HepG2 (cell line): ENCODE results near the gene JCAD. TPM values are rescaled to one million over a fixed set of nuclear protein-coding genes. Genes with fewer than 3 reads are reported as not detected.

Experiments used
- ATAC-seq: fragments of 200-7000 bp; cut with Tn5 transposase; 3 replicates; pipeline ENCODE4 v1.9.1; 2020; ENCODE audit warnings: mild to moderate bottlenecking, moderate library complexity
- BruUV-seq: library from RNA; stranded (reverse); fragments of 400-500 nt; replicated peaks from 2 replicates; lab custom pipeline; 2021; lab: Mats Ljungman, UMichigan
- CTCF ChIA-PET: fragments of 300-600 bp; formaldehyde crosslinking; extraction: SDS; loops from one replicate; lab custom pipeline; 2021; ENCODE audit warnings: low total read pairs, inconsistent platforms, low intra/inter-chr PET ratio; lab: Yijun Ruan, JAX
- POLR2A ChIA-PET: fragments of 350-600 bp; sonication (Branson Sonifier 250); formaldehyde crosslinking; loops from one replicate; lab custom pipeline; 2020; ENCODE audit warnings: antibody characterized with exemption, inconsistent platforms; lab: Yijun Ruan, JAX
- DNase-seq: peaks from one replicate; pipeline ENCODE4 v3.0.0-alpha.2; 2015; ENCODE audit warnings: low spot score
- FAIRE-seq: peaks from 3 replicates; lab custom pipeline; 2011; peaks lifted over from hg19 to GRCh38; lab: Jason Lieb, UNC
- H2AFZ ChIP-seq: one replicate; pipeline ENCODE4 v1.6.1; 2011; ENCODE audit warnings: low read length, inconsistent platforms
- H3K27ac ChIP-seq: fragments of 300-600 bp; 3 replicates; pipeline ENCODE4 v1.8.0; 2011; ENCODE audit warnings: mixed run types, mild to moderate bottlenecking, mixed read lengths, low read length, inconsistent platforms; ENCODE audit not compliant: insufficient read depth; ENCODE audit errors: extremely low read length
- H3K27me3 ChIP-seq, 2 experiments: fragments of 200-600 bp in 1 of 2; 2 replicates in 1 of 2; 3 replicates in 1 of 2; pipeline versions ENCODE4 v1.6.0 to v1.8.0; 2011; ENCODE audit warnings: low read length in 2 of 2, mild to moderate bottlenecking in 2 of 2, moderate library complexity in 2 of 2, inconsistent platforms in 1 of 2; ENCODE audit not compliant: insufficient read depth in 2 of 2, control insufficient read depth in 1 of 2
- H3K36me3 ChIP-seq, 2 experiments: fragments of 200-600 bp in 1 of 2; replicated peaks in 1 of 2; 2 replicates in 1 of 2; 3 replicates in 1 of 2; pipeline versions ENCODE4 v1.5.1 to v1.8.0; 2011; ENCODE audit warnings: low read length in 2 of 2, inconsistent platforms in 1 of 2; ENCODE audit not compliant: insufficient read depth in 2 of 2, control insufficient read depth in 1 of 2
- H3K4me1 ChIP-seq: 2 replicates; pipeline ENCODE4 v1.5.1; 2012; ENCODE audit warnings: low read length, inconsistent platforms; ENCODE audit not compliant: insufficient read depth
- H3K4me2 ChIP-seq: 2 replicates; pipeline ENCODE4 v1.6.0; 2011; ENCODE audit warnings: low read depth, low read length, inconsistent platforms
- H3K4me3 ChIP-seq, 3 experiments: fragments of 200-600 bp in 1 of 3; sonication (generic), shearing (Covaris generic) in 1 of 3; replicated peaks in 1 of 3; 2 replicates each; pipeline ENCODE4 v1.5.1; 2011 to 2016; ENCODE audit warnings: low read length in 3 of 3, inconsistent platforms in 2 of 3, low read depth in 2 of 3, mild to moderate bottlenecking in 2 of 3, control low read depth in 1 of 3, mixed read lengths in 1 of 3; ENCODE audit not compliant: insufficient read depth in 1 of 3
- H3K79me2 ChIP-seq: one replicate; pipeline ENCODE4 v1.6.1; 2011; ENCODE audit warnings: low read length, inconsistent platforms; ENCODE audit not compliant: insufficient read depth
- H3K9ac ChIP-seq: 2 replicates; pipeline ENCODE4 v1.6.0; 2011; ENCODE audit warnings: mild to moderate bottlenecking, low read depth, low read length, inconsistent platforms; ENCODE audit not compliant: insufficient read depth
- H3K9me3 ChIP-seq: 2 replicates; pipeline ENCODE4 v1.5.1; 2012; ENCODE audit warnings: mild to moderate bottlenecking, low read length
- H4K20me1 ChIP-seq: 2 replicates; pipeline ENCODE4 v1.6.0; 2011; ENCODE audit warnings: inconsistent platforms, mild to moderate bottlenecking, low read length, moderate library complexity; ENCODE audit not compliant: insufficient read depth
- TCF7L2 ChIP-seq: IDR thresholded peaks from 2 replicates; pipeline ENCODE4 v1.6.1; 2011; ENCODE audit warnings: mild to moderate bottlenecking, low read depth, low read length, moderate library complexity
- YY1 ChIP-seq: IDR thresholded peaks from 2 replicates; pipeline ENCODE4 v1.6.1; 2011; ENCODE audit warnings: low read length, low read depth, moderate library complexity, mild to moderate bottlenecking; ENCODE audit not compliant: insufficient read depth, insufficient replicate concordance
- ZNF468 ChIP-seq: sonication (generic); formaldehyde crosslinking; IDR thresholded peaks from 2 replicates; pipeline ENCODE4 v1.8.0; 2022; ENCODE audit warnings: mild to moderate bottlenecking, moderate library complexity, missing genetic modification reagents
- WGBS: methylation state at CpG from one replicate; pipeline ENCODE4 v1.1.6; 2017; ENCODE audit warnings: low lambda C conversion rate; 5-methylcytosine and 5-hydroxymethylcytosine counted together
- in situ Hi-C: cut with HindIII; loops from 2 replicates; pipeline ENCODE4 v1.10.0; 2017; ENCODE audit warnings: low pct_unique_long_range_greater_than_20kb; ENCODE audit not compliant: extremely low pct_ligation_motif_present
- intact Hi-C: fragments of 100-400 bp; cut with micrococcal nuclease; formaldehyde crosslinking; loops from one replicate; pipeline ENCODE4 v1.10.0; 2022; ENCODE audit not compliant: unreplicated experiment
- polyA plus RNA-seq, 8 experiments: library from polyadenylated mRNA; depleted of rRNA in 3 of 8; stranded (reverse) in 7 of 8; unstranded in 1 of 8; fragments of >200 nt; fragmentation: Illumina TruSeq in 4 of 8; extraction: Trizol in 4 of 8; gene quantifications; 2 replicates each; pipeline versions ENCODE4 v1.2.1 to v1.2.3, GENCODE V29; 2011 to 2016; ENCODE audit warnings: low read depth in 4 of 8, missing spikeins in 1 of 8, mixed read lengths in 1 of 8; ENCODE audit not compliant: insufficient read depth in 1 of 8
- total RNA-seq, 5 experiments: library from RNA; depleted of rRNA; stranded (reverse); fragments of >200 nt; fragmentation: Illumina TruSeq; extraction: Trizol; gene quantifications; 2 replicates each; pipeline ENCODE4 v1.2.3, GENCODE V29; 2016; ENCODE audit warnings: low read depth in 1 of 5
- TF ChIP-seq, protein P1 (sequence below): IDR thresholded peaks from 2 replicates; pipeline ENCODE4 v1.6.1; 2016
- TF ChIP-seq, protein P2 (sequence below): sonication (generic); formaldehyde crosslinking; IDR thresholded peaks from 2 replicates; pipeline ENCODE4 v1.5.0; 2020; ENCODE audit warnings: mild to moderate bottlenecking, missing genetic modification reagents, borderline replicate concordance
- TF ChIP-seq, protein P3 (sequence below): sonication (generic); formaldehyde crosslinking; IDR thresholded peaks from 2 replicates; pipeline ENCODE4 v1.5.1; 2020; ENCODE audit warnings: missing genetic modification reagents, mild to moderate bottlenecking, borderline replicate concordance

JCAD gene
- total and polyA plus RNA-seq, 2 of the 13 experiments (the other 11 are each of a cell fraction or from before 2014, with no cell fraction given), result 0.04 to 0.08 TPM

DNA sequence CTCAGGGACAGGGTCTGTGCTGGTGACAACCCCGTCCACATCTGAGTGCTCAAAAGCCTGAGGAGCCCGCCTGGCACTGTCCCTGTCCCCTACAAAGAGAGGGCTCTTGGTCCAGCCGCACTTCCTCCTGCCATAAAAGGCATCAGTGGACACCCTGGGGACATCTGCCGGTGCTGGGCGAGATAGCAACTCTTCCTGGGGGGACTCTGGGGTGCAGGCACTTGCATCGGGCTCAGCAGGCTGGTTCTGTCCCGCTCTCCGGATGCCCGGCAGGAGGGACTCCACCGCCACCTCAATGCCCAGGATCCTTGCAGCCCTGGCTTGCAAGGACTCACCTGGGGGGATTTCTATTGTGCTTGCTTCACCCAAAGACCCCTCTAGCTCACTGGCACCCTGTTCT, 32.8 kb downstream of the JCAD start:
- H2AFZ ChIP-seq, result no peak overlapping the region
- H3K79me2 ChIP-seq, result no peaks in the 10 kb centered on the region
- in situ Hi-C loops (no loop called here), intact Hi-C loops (no loop called here)
- DNase-seq (no peak), ATAC-seq (no peak; the same call in 2 of the 3 replicates), FAIRE-seq (no peak)
- TF ChIP-seq TCF7L2 (no peak), ZNF468 (CRISPR knock-in tag) (no peak)
- TF ChIP-seq, protein P1, sequence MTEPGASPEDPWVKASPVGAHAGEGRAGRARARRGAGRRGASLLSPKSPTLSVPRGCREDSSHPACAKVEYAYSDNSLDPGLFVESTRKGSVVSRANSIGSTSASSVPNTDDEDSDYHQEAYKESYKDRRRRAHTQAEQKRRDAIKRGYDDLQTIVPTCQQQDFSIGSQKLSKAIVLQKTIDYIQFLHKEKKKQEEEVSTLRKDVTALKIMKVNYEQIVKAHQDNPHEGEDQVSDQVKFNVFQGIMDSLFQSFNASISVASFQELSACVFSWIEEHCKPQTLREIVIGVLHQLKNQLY (CRISPR knock-in tag), result no peak
- TF ChIP-seq, protein P2, sequence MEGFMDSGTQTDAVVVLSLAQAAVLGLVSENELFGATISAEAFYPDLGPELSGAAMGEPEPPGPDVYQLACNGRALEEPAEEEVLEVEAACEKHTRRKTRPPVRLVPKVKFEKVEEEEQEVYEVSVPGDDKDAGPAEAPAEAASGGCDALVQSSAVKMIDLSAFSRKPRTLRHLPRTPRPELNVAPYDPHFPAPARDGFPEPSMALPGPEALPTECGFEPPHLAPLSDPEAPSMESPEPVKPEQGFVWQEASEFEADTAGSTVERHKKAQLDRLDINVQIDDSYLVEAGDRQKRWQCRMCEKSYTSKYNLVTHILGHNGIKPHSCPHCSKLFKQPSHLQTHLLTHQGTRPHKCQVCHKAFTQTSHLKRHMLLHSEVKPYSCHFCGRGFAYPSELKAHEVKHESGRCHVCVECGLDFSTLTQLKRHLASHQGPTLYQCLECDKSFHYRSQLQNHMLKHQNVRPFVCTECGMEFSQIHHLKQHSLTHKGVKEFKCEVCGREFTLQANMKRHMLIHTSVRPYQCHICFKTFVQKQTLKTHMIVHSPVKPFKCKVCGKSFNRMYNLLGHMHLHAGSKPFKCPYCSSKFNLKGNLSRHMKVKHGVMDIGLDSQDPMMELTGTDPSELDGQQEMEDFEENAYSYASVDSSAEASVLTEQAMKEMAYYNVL, result no peak
- no peaks in the 10 kb centered on the region; a peak in 2 of 5 replicates for H3K27me3 ChIP-seq
- no peaks in the 10 kb centered on the region for H3K36me3 ChIP-seq
- 76% methylated on average over 5 of the region's 10 CpGs for WGBS
- CTCF ChIA-PET, result no interaction called here
- BruUV-seq, result no TSS peak
- H3K4me2 ChIP-seq, result no peak overlapping the region
- H3K9ac ChIP-seq, result no peak overlapping the region
- no peaks in the 10 kb centered on the region for H4K20me1 ChIP-seq
- no peaks in the 10 kb centered on the region for H3K9me3 ChIP-seq
- H3K4me3 ChIP-seq, result no peak overlapping the region
- POLR2A ChIA-PET, result no interaction called here
- no peak overlapping the region for H3K27ac ChIP-seq
- H3K4me1 ChIP-seq, result peaks cover 8% of the 10 kb centered on the region; the same call in 1 of the 2 replicates

DNA sequence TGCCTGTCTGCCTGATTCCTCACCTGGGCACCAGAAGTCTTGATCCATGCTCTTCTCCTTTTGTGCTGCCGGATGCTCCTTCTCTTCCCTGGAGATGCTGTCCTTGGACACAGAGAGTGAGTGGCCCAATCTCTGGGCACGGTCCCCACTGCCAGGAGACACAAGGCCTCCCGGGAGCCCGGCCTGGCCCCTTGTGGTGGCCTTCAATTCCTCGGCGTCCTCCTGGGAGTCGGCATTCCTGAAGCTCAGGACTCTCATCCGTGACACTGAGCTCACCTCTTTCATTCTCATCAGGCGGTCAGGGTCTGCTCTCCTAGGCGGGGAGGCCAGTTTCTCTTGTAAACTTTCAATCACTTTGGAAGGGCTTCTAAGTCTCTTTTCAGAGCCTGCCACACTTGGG, 33.3 kb downstream of the JCAD start:
- Histone ChIP-seq H3K36me3 (no peaks in the 10 kb centered on the region), H3K4me1 (peaks cover 8% of the 10 kb centered on the region; the same call in 1 of the 2 replicates), H3K4me3 (no peak overlapping the region), H3K79me2 (no peaks in the 10 kb centered on the region), H3K4me2 (no peak overlapping the region), H3K9me3 (no peaks in the 10 kb centered on the region), H3K27ac (no peak overlapping the region), H3K9ac (no peak overlapping the region), H2AFZ (no peak overlapping the region), H3K27me3 (no peaks in the 10 kb centered on the region; a peak in 2 of 5 replicates), H4K20me1 (no peaks in the 10 kb centered on the region)
- POLR2A ChIA-PET, result no interaction called here
- DNase-seq, result no peak
- FAIRE-seq, result no peak
- no peak for ATAC-seq
- 61% methylated on average over 10 of the region's 10 CpGs for WGBS
- no peak for TF ChIP-seq YY1
- TF ChIP-seq, protein P3, sequence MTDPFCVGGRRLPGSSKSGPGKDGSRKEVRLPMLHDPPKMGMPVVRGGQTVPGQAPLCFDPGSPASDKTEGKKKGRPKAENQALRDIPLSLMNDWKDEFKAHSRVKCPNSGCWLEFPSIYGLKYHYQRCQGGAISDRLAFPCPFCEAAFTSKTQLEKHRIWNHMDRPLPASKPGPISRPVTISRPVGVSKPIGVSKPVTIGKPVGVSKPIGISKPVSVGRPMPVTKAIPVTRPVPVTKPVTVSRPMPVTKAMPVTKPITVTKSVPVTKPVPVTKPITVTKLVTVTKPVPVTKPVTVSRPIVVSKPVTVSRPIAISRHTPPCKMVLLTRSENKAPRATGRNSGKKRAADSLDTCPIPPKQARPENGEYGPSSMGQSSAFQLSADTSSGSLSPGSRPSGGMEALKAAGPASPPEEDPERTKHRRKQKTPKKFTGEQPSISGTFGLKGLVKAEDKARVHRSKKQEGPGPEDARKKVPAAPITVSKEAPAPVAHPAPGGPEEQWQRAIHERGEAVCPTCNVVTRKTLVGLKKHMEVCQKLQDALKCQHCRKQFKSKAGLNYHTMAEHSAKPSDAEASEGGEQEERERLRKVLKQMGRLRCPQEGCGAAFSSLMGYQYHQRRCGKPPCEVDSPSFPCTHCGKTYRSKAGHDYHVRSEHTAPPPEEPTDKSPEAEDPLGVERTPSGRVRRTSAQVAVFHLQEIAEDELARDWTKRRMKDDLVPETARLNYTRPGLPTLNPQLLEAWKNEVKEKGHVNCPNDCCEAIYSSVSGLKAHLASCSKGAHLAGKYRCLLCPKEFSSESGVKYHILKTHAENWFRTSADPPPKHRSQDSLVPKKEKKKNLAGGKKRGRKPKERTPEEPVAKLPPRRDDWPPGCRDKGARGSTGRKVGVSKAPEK (CRISPR knock-in tag), result no peak
- intact Hi-C loops, result no loop called here
- BruUV-seq, result no TSS peak
- in situ Hi-C loops, result no loop called here
- CTCF ChIA-PET, result no interaction called here
